Uterus (tissue), 4 donors: ENCODE results near the gene PHYH. TPM values are rescaled to one million over a fixed set of nuclear protein-coding genes. Genes with fewer than 3 reads are reported as not detected.

Experiments
- DNase-seq, 2 donors: peaks; one replicate each; pipeline ENCODE4 v3.0.0-alpha.2; 2019 to 2020
- H3K27ac ChIP-seq, 2 donors: fragments of 200-600 bp; sonication (generic); 1 replicate in 1 of 2; 2 replicates in 1 of 2; pipeline ENCODE4 v1.5.1; 2016 to 2018
- H3K27me3 ChIP-seq, 2 donors: fragments of 200-600 bp; sonication (generic); one replicate each; pipeline ENCODE4 v1.5.1; 2018 to 2019; ENCODE audit warnings: control low read depth in 1 of 2
- H3K36me3 ChIP-seq, 2 donors: fragments of 200-600 bp; sonication (generic); one replicate each; pipeline ENCODE4 v1.5.1; 2019; ENCODE audit warnings: control low read depth in 1 of 2
- H3K4me1 ChIP-seq, 2 donors: fragments of 200-600 bp; sonication (generic); one replicate each; pipeline ENCODE4 v1.5.1; 2018 to 2019; ENCODE audit warnings: control low read depth in 1 of 2
- H3K4me3 ChIP-seq, 2 donors: fragments of 200-600 bp; sonication (generic); 1 replicate in 1 of 2; 2 replicates in 1 of 2; pipeline ENCODE4 v1.5.1; 2018 to 2019; ENCODE audit warnings: mild to moderate bottlenecking in 1 of 2
- H3K9me3 ChIP-seq, 2 donors: fragments of 200-600 bp; sonication (generic); one replicate each; pipeline ENCODE4 v1.5.1; 2019; ENCODE audit warnings: control low read depth in 1 of 2
- POLR2A ChIP-seq, 2 donors: fragments of 450-650 bp; IDR thresholded peaks; one replicate each; pipeline ENCODE4 v1.6.1; 2016; ENCODE audit warnings: antibody characterized with exemption in 2 of 2, mild to moderate bottlenecking in 1 of 2, moderate library complexity in 1 of 2
- intact Hi-C: fragments of 100-400 bp; cut with DNase I; formaldehyde crosslinking; loops from one replicate; pipeline ENCODE4 v1.15.1; 2023; ENCODE audit warnings: low total_unique reads
- total RNA-seq, 4 donors: library from RNA; depleted of rRNA in 3 of 4; stranded (reverse); fragments of >200 nt in 3 of 4; gene quantifications; one replicate each; pipeline versions ENCODE4 v1.1.0 to v1.2.4, GENCODE V29; 2014 to 2023
- TF ChIP-seq, protein P1 (sequence below), 4 experiments: fragments of 200-600 bp in 2 of 4; fragments of 450-650 bp in 2 of 4; sonication (generic) in 2 of 4; IDR thresholded peaks; one replicate each; pipeline ENCODE4 v1.5.1; 2016 to 2019; ENCODE audit warnings: antibody characterized with exemption in 4 of 4, mild to moderate bottlenecking in 2 of 4, moderate library complexity in 1 of 4
- donor health status: DM: yes; HTN: yes; CAD: no.

Gene PHYH
- total RNA-seq, 4 donors from 2014 or later = 21.8 to 94.1 (median 23.5) TPM

DNA sequence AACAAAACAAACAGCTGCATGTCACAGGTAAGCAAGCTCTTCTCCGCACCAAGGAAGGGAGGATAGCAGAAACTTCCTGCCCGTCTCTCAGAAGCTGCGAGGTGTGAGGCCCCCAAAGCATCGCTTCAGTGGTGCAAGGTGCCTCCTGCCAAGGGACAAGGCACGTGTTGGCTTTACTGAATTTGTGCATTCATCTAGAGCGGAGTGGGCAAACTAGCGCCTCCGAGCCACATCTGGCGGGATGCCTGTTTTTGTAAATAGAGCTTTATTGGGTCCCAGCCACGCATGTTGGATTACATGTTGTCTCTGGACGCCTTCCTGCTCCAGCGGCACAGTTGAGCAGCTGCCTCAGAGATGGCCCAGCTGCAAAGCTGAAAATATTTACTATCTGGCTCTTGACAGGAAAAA, 27.7 kb downstream of the PHYH start:
- intact Hi-C loops = no loop called here
- H3K4me3 ChIP-seq = no peak overlapping the region

DNA sequence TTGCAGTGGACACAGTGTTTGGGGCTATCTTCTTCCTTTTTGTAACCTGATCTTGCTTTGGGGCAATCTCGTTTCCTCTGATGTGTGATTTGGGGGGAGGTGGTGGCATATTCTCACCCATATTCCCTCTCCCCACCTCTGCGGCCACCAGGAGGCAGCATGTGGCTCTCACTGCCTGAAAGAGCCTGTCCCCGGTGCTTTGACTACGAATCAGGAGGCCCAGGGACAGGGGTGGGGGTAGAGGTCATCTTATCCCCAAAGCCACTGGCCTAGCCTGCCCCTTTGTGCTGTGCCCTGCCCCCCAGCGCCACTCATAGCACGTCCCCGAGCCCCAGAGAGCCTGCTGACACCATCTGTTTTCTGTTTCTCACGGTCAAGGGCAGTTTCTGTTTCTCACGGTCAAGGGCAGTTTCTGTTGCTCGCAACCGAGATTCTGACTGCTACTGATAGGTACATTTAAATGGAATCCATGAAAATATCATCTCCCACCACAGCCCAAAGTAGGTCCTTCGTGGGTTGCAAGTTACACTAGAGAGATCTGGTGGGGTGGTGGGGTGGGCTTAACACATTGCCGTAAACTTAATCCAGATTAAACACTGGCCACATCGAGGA, 28.2 kb downstream of the PHYH start:
- Histone ChIP-seq H3K27me3 (no peaks in the 10 kb centered on the region), H3K27ac (peak overlapping the region; percentile 7 to 29), H3K9me3 (no peaks in the 10 kb centered on the region), H3K4me1 (peaks cover 0 to 6% of the 10 kb centered on the region in 2 donors), H3K4me3 (no peak overlapping the region), H3K36me3 (no peaks in the 10 kb centered on the region)
- intact Hi-C loops = no loop called here
- TF ChIP-seq, protein P1, sequence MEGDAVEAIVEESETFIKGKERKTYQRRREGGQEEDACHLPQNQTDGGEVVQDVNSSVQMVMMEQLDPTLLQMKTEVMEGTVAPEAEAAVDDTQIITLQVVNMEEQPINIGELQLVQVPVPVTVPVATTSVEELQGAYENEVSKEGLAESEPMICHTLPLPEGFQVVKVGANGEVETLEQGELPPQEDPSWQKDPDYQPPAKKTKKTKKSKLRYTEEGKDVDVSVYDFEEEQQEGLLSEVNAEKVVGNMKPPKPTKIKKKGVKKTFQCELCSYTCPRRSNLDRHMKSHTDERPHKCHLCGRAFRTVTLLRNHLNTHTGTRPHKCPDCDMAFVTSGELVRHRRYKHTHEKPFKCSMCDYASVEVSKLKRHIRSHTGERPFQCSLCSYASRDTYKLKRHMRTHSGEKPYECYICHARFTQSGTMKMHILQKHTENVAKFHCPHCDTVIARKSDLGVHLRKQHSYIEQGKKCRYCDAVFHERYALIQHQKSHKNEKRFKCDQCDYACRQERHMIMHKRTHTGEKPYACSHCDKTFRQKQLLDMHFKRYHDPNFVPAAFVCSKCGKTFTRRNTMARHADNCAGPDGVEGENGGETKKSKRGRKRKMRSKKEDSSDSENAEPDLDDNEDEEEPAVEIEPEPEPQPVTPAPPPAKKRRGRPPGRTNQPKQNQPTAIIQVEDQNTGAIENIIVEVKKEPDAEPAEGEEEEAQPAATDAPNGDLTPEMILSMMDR (IDR thresholded peaks at IDR 0.05) = peak in 1 of 4 experiments; percentile 20
- no peak for TF ChIP-seq POLR2A (IDR thresholded peaks at IDR 0.05)
- DNase-seq = peak; percentile 22

More for the DNA sequence above, 27.7 kb downstream of the PHYH start:
- Histone ChIP-seq H3K4me1 (peaks cover 0 to 6% of the 10 kb centered on the region in 2 donors), H3K27ac (peak overlapping the region in 1 of 2 donors; percentile 29), H3K36me3 (no peaks in the 10 kb centered on the region), H3K9me3 (no peaks in the 10 kb centered on the region), H3K27me3 (no peaks in the 10 kb centered on the region)
- peak; percentile 33 to 53 for DNase-seq
- TF ChIP-seq POLR2A (IDR thresholded peaks at IDR 0.05) = no peak
- TF ChIP-seq, protein P1 (IDR thresholded peaks at IDR 0.05) = no peak

DNA sequence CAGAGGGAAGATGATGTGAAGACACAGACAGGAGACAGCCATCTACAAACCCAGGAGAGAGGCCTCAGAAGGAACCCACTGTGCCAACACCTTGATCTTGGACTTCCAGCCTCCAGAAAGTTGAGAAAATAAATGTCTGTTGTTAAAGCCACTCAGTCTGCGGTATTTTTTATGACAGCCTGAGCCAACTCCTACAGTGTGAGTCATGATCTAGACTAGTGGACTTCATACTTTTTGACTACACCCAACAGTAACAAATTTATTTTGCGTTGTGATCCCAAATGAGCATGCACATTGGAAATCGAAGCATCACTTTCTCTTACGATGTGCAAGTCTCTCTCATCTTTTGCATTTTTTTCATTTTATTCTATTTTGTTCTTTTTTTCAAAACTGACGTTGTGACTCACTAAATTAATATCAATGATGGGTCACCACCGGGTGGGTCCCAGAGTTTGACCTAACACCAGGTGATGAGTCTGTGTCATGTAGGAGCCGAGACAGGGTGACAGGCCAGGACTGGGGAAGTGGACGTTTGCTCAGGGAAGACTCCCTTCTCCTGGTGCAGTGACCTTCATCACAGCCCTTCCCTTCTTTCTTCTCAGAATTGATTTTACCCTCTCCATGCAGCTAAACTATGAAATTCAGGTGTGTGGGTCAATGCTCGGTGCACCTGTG, 28.9 kb downstream of the PHYH start:
- no peak for DNase-seq
- peak overlapping the region; percentile 7 to 29 for H3K27ac ChIP-seq
- H3K27me3 ChIP-seq = no peaks in the 10 kb centered on the region
- peaks cover 0 to 6% of the 10 kb centered on the region in 2 donors for H3K4me1 ChIP-seq
- intact Hi-C loops = no loop called here
- H3K4me3 ChIP-seq = no peak overlapping the region
- TF ChIP-seq POLR2A (IDR thresholded peaks at IDR 0.05) = no peak
- TF ChIP-seq, protein P1 (IDR thresholded peaks at IDR 0.05) = no peak
- H3K9me3 ChIP-seq = no peaks in the 10 kb centered on the region
- H3K36me3 ChIP-seq = no peaks in the 10 kb centered on the region

DNA sequence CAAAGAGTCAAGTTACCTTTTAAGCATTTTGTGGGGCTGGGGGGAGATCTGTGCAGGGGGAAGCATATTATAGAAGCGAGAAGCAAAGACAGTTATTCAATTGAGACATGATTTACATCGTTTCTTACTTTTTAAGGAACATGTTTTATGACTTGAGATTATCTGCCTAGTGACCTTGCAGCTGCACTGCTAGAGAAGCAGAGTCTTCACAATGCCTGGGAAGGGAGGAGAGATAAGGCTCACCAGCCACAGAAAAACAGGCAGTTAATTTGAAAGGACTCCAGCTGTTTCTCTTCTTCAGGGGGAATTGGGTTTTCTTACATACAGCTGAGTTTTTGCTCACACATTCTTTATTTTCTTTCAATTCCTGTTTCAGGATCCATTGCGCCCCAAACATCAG, 31.0 kb downstream of the PHYH start:
- Histone ChIP-seq H3K4me3 (no peak overlapping the region), H3K27me3 (no peaks in the 10 kb centered on the region), H3K27ac (no peak overlapping the region), H3K9me3 (no peaks in the 10 kb centered on the region), H3K36me3 (no peaks in the 10 kb centered on the region), H3K4me1 (peaks cover 0 to 6% of the 10 kb centered on the region in 2 donors)
- intact Hi-C loops = no loop called here
- TF ChIP-seq, protein P1 (IDR thresholded peaks at IDR 0.05) = no peak
- TF ChIP-seq POLR2A (IDR thresholded peaks at IDR 0.05) = no peak
- no peak for DNase-seq

DNA sequence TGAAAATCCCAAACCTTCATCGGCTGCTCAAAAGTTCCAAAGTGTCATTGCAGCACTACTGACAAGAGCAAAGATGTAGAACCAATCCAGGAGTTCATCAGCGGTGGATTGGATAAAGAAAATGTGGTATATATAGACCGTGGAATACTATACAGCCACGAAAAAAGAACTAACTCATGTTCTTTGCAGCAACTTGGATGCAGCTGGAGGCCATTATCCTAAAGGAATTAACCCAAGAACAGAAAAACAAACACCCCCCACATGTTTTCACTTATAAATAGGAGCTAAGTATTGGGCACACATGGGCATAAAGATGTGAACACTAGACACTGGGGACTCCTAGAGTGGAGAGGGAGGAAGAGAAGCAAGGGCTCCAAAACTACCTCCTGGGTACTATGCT, 31.6 kb downstream of the PHYH start:
- Histone ChIP-seq H3K27ac (no peak overlapping the region), H3K27me3 (no peaks in the 10 kb centered on the region)

More for the DNA sequence above, 31.6 kb downstream of the PHYH start:
- H3K4me3 ChIP-seq = no peak overlapping the region
- H3K9me3 ChIP-seq = no peaks in the 10 kb centered on the region
- peaks cover 0 to 6% of the 10 kb centered on the region in 2 donors for H3K4me1 ChIP-seq
- no peaks in the 10 kb centered on the region for H3K36me3 ChIP-seq
- DNase-seq = no peak
- intact Hi-C loops = no loop called here
- no peak for TF ChIP-seq POLR2A (IDR thresholded peaks at IDR 0.05)
- TF ChIP-seq, protein P1 (IDR thresholded peaks at IDR 0.05) = no peak
